DOHH2 (cell line): ENCODE measurements around the gene SLC6A8.

Experiments
- CTCF ChIP-seq: fragments of 200-600 bp; sonication (generic); IDR thresholded peaks from one replicate; pipeline ENCODE4 v1.5.1; 2014; ENCODE audit warnings: antibody characterized with exemption, mild to moderate bottlenecking, low read depth, low read length; ENCODE audit not compliant: poor library complexity, severe bottlenecking
- EZH2phosphoT487 ChIP-seq: fragments of 200-600 bp; sonication (generic); IDR thresholded peaks from 2 replicates; pipeline ENCODE4 v1.6.1; 2017; ENCODE audit warnings: borderline replicate concordance, mild to moderate bottlenecking, antibody characterized with exemption, low read length, moderate library complexity, mixed read lengths

- TF ChIP-seq CTCF, result no peak
- TF ChIP-seq EZH2phosphoT487, result no peak
These were observed 34.2 kb upstream of the SLC6A8 start for GRCh38 chrX:153653556-153653955.
